ENCODE measurements around the gene ANO1.

GRCh38 chr11:70191495-70192140, 113.5 kb downstream of the ANO1 start:
- TF ChIP-seq POLR2AphosphoS5 (IDR thresholded peaks at IDR 0.05; ENCODE audit: borderline replicate concordance, low read depth, low read length) = no peak
- no peak for TF ChIP-seq EZH2 (IDR thresholded peaks at IDR 0.05)

Data from SK-N-MC (cell line).